Endothelial cell (in vitro differentiated cells): ENCODE results near the gene OSBPL10. TPM values are rescaled to one million over a fixed set of nuclear protein-coding genes. Genes with fewer than 3 reads are reported as not detected.

ENCODE experiments used
- DNase-seq: peaks from one replicate; pipeline ENCODE4 v3.0.0; 2021; ENCODE audit warnings: low spot score
- H3K27ac Mint-ChIP-seq: one replicate; pipeline ENCODE4 v1.8.0; 2021; ENCODE audit warnings: mixed read lengths, inconsistent platforms; ENCODE audit not compliant: unreplicated experiment
- H3K27me3 Mint-ChIP-seq: one replicate; pipeline ENCODE4 v1.8.0; 2021; ENCODE audit warnings: mild to moderate bottlenecking, moderate library complexity, mixed read lengths, inconsistent platforms; ENCODE audit not compliant: unreplicated experiment
- H3K36me3 Mint-ChIP-seq: one replicate; pipeline ENCODE4 v1.8.0; 2021; ENCODE audit warnings: mild to moderate bottlenecking, low read depth, mixed read lengths, inconsistent platforms; ENCODE audit not compliant: unreplicated experiment
- H3K4me1 Mint-ChIP-seq: one replicate; pipeline ENCODE4 v1.8.0; 2021; ENCODE audit warnings: mild to moderate bottlenecking, mixed read lengths, inconsistent platforms; ENCODE audit not compliant: unreplicated experiment
- H3K4me3 Mint-ChIP-seq: one replicate; pipeline ENCODE4 v1.8.0; 2021; ENCODE audit warnings: mild to moderate bottlenecking, mixed read lengths, inconsistent platforms; ENCODE audit not compliant: unreplicated experiment
- H3K9me3 Mint-ChIP-seq: one replicate; pipeline ENCODE4 v1.8.0; 2021; ENCODE audit warnings: mixed read lengths, inconsistent platforms; ENCODE audit not compliant: unreplicated experiment
- long read RNA-seq: library from polyadenylated mRNA; unstranded; transcript quantifications from one replicate; pipeline ENCODE4 v2.0.0, GENCODE V29; 2020; ENCODE audit not compliant: unreplicated experiment
- total RNA-seq: library from RNA; stranded (reverse); fragmentation: NEBNext Ultra II Directional; extraction: Animal tissue kit (Norgen Biotek cat#: 25700); gene quantifications from one replicate; pipeline ENCODE4 v1.2.1, GENCODE V29; 2021; ENCODE audit not compliant: unreplicated experiment
- TF ChIP-seq, protein P1 (sequence below): fragments of 200-600 bp; sonication (generic); IDR thresholded peaks from one replicate; pipeline ENCODE4 v1.5.0; 2021; ENCODE audit warnings: antibody characterized with exemption; ENCODE audit not compliant: unreplicated experiment

OSBPL10 gene, protein sequence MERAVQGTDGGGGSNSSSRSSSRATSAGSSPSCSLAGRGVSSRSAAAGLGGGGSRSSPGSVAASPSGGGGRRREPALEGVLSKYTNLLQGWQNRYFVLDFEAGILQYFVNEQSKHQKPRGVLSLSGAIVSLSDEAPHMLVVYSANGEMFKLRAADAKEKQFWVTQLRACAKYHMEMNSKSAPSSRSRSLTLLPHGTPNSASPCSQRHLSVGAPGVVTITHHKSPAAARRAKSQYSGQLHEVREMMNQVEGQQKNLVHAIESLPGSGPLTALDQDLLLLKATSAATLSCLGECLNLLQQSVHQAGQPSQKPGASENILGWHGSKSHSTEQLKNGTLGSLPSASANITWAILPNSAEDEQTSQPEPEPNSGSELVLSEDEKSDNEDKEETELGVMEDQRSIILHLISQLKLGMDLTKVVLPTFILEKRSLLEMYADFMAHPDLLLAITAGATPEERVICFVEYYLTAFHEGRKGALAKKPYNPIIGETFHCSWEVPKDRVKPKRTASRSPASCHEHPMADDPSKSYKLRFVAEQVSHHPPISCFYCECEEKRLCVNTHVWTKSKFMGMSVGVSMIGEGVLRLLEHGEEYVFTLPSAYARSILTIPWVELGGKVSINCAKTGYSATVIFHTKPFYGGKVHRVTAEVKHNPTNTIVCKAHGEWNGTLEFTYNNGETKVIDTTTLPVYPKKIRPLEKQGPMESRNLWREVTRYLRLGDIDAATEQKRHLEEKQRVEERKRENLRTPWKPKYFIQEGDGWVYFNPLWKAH
- total RNA-seq, result 61.0 TPM
- long read RNA-seq, full-length matches to known transcripts, result 2 of 4 reads
- long read RNA-seq, partial matches to known transcripts, result 1 of 4 reads
- long read RNA-seq, other reads (novel, unspliced or antisense), result 1 of 4 reads

DNA sequence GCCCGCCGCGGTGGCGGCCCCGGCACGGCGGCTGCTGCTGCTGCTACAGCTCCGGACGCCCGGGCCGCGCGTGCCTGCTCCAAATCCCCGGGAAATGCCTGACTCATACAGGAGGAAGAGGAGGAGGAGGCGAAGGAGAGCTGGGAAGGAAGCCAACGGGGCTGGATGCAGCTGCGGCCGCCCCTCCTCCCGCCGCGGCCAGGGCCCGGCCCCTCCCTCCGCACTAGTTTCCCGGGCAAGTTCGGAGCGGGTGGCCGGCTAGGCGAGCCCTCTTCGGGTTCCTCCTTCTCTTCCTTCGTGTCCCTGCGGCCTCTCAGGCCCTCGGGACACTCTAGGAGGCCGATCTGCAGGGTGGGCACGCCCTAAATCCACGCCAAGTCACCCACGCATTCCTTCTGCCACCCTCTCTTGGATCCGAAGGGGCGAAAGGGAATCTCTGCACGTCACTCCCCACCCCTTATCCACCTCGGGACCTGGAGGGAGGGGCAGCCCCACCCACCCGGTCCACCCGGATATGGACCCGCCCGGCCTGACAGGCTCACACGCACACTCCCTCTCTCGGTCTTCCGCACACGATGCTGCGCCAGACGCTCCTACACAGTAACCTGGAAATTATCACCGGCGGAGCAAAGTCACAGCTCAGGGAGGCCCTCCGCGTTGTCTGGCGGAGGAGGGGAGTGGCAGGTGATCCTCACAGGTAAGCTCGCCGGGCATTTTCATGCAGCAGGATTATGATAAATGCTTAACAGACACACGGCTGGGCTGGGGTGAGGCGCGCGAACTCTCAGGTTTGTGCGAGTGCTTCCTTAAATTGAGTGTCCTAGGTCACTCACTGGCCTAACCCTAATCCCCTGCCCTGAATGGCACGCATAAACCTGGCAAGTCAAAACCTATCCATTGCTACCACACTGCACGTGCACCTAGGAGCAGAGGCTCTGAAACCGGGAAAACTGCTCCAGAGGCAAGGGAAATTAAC is at the start of gene OSBPL10, which contains the start of gene ZNF860:
TSS of gene OSBPL10 (minus strand) at position 57 of the 976 bp plus-strand sequence. CDS start 83 bp downstream, outside the sequence.
TSS of gene ZNF860 (plus strand) at position 545 of the 976 bp plus-strand sequence. CDS start 7,330 bp downstream, outside the sequence.
- H3K36me3 Mint-ChIP-seq, result peaks cover 3% of the 10 kb centered on the region
- no peaks in the 10 kb centered on the region for H3K9me3 Mint-ChIP-seq
- H3K4me1 Mint-ChIP-seq, result peaks cover 18% of the 10 kb centered on the region
- H3K27me3 Mint-ChIP-seq, result peaks cover 1% of the 10 kb centered on the region
- peak; percentile 43 for DNase-seq
- TF ChIP-seq, protein P1, sequence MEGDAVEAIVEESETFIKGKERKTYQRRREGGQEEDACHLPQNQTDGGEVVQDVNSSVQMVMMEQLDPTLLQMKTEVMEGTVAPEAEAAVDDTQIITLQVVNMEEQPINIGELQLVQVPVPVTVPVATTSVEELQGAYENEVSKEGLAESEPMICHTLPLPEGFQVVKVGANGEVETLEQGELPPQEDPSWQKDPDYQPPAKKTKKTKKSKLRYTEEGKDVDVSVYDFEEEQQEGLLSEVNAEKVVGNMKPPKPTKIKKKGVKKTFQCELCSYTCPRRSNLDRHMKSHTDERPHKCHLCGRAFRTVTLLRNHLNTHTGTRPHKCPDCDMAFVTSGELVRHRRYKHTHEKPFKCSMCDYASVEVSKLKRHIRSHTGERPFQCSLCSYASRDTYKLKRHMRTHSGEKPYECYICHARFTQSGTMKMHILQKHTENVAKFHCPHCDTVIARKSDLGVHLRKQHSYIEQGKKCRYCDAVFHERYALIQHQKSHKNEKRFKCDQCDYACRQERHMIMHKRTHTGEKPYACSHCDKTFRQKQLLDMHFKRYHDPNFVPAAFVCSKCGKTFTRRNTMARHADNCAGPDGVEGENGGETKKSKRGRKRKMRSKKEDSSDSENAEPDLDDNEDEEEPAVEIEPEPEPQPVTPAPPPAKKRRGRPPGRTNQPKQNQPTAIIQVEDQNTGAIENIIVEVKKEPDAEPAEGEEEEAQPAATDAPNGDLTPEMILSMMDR, result no peak
- peak within 1 kb of the TSS; percentile 74 for H3K27ac Mint-ChIP-seq
- H3K4me3 Mint-ChIP-seq, result peak within 1 kb of the TSS; percentile 91

DNA sequence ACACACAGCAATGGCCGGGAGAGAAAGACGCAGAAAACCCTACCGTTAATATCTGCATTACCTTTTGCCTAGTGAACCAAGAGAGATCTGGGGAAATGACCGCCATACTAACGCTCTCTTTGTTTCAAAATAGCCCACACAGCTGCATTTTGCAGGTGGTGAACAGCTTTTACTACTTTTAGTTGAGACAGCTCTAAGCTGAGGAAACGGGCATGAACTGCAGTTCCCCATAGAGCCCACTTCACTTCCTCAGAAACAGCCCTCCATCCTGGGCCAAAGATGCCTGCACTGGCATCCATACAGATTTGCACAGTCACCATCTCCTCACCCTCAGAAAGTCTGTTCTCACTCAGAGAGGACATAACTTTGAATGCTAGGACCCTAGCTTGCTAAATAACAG is 45.5 kb upstream of the OSBPL10 start:
- Mint-ChIP-seq H3K27me3 (no peaks in the 10 kb centered on the region), H3K27ac (no peak overlapping the region), H3K9me3 (no peaks in the 10 kb centered on the region), H3K4me3 (no peak overlapping the region), H3K4me1 (no peaks in the 10 kb centered on the region), H3K36me3 (no peaks in the 10 kb centered on the region)
- no peak for DNase-seq
- TF ChIP-seq, protein P1, result no peak

DNA sequence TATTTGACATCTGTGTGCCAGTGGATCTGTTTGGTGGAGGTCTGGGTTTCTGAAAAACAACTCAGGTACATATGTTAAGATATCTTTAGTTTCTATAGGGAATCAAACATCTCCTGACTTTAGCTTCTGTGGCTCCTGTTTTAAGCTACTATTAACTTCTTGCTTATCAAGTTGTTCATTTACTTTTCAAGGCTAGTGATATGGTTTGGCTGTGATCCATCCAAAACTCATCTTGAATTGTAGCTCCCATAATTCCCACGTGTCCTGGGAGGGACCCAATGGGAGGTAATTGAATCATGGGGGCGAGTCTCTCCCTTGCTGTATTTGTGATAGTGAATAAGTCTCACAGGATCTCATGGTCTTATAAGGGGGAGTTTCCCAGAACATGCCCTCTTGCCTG is 41.9 kb upstream of the OSBPL10 start:
- no peaks in the 10 kb centered on the region for H3K9me3 Mint-ChIP-seq
- H3K36me3 Mint-ChIP-seq, result no peaks in the 10 kb centered on the region
- TF ChIP-seq, protein P1, result no peak

DNA sequence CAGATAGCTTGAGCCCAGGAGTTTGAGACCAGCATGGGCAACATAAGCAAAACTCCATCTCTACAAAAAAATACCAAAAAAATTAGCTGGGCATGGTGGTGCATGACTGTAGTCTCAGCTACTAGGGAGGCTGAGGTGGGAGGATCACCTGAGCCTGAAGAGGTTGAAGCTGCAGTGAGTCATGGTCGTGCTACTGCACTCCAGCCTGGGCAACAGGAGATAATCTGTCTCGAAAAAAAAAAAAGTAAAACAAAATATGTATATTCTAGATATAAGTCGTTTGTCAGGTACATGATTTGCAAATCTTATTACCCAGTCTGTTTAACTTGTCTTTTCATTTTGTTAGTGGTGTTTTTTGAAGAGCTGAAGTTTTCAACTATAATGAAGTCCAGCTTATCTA is 40.7 kb upstream of the OSBPL10 start:
- Mint-ChIP-seq H3K4me1 (no peaks in the 10 kb centered on the region), H3K27ac (no peak overlapping the region), H3K4me3 (no peak overlapping the region), H3K27me3 (peaks cover 3% of the 10 kb centered on the region), H3K36me3 (no peaks in the 10 kb centered on the region), H3K9me3 (no peaks in the 10 kb centered on the region)
- TF ChIP-seq, protein P1, result no peak
- DNase-seq, result no peak

More for the DNA sequence above, 41.9 kb upstream of the OSBPL10 start:
- H3K27me3 Mint-ChIP-seq, result peaks cover 3% of the 10 kb centered on the region
- H3K27ac Mint-ChIP-seq, result no peak overlapping the region
- no peaks in the 10 kb centered on the region for H3K4me1 Mint-ChIP-seq
- DNase-seq, result no peak
- no peak overlapping the region for H3K4me3 Mint-ChIP-seq
